Neutrophil (primary cell): ENCODE data around the gene FIBCD1.

Experiments used
- H3K27ac ChIP-seq: fragments of 200-600 bp; sonication (generic); 2 replicates; pipeline ENCODE4 v1.5.1; 2016; ENCODE audit warnings: mild to moderate bottlenecking, moderate library complexity
- H3K27me3 ChIP-seq: fragments of 200-600 bp; sonication (generic); 2 replicates; pipeline ENCODE4 v1.6.0; 2016; ENCODE audit warnings: mild to moderate bottlenecking
- H3K36me3 ChIP-seq: fragments of 200-600 bp; sonication (generic); 2 replicates; pipeline ENCODE4 v1.5.1; 2017
- H3K4me1 ChIP-seq, 2 experiments: fragments of 200-600 bp in 1 of 2; sonication (generic) in 1 of 2; 1 replicate in 1 of 2; 2 replicates in 1 of 2; pipeline versions ENCODE4 v1.5.1 to v1.6.1; 2013 to 2016; ENCODE audit warnings: low read depth in 1 of 2, low read length in 1 of 2, mild to moderate bottlenecking in 1 of 2, moderate library complexity in 1 of 2; ENCODE audit not compliant: control insufficient read depth in 1 of 2, insufficient read depth in 1 of 2
- H3K4me3 ChIP-seq, 2 experiments: fragments of 200-600 bp in 1 of 2; sonication (generic) in 1 of 2; 1 replicate in 1 of 2; 2 replicates in 1 of 2; pipeline ENCODE4 v1.5.1; 2013 to 2016; ENCODE audit warnings: low read depth in 1 of 2, low read length in 1 of 2, mild to moderate bottlenecking in 1 of 2, moderate library complexity in 1 of 2
- H3K9me3 ChIP-seq: fragments of 200-600 bp; sonication (generic); 2 replicates; pipeline ENCODE4 v1.5.1; 2016
- CTCF ChIP-seq: fragments of 200-600 bp; sonication (generic); IDR thresholded peaks from 2 replicates; pipeline ENCODE4 v1.5.1; 2016; ENCODE audit warnings: antibody characterized with exemption

The FIBCD1 gene

GRCh38 chr9:130883479-130883878 lies 55.6 kb downstream of the FIBCD1 start:
- no peak for TF ChIP-seq CTCF
- Histone ChIP-seq H3K27ac (no peak overlapping the region), H3K27me3 (no peaks in the 10 kb centered on the region), H3K4me1 (no peaks in the 10 kb centered on the region), H3K9me3 (no peaks in the 10 kb centered on the region), H3K36me3 (peaks cover 92% of the 10 kb centered on the region), H3K4me3 (no peak overlapping the region)

GRCh38 chr9:130882696-130883225 lies 56.3 kb downstream of the FIBCD1 start:
- Histone ChIP-seq H3K27ac (no peak overlapping the region), H3K4me1 (no peaks in the 10 kb centered on the region), H3K36me3 (peaks cover 90% of the 10 kb centered on the region), H3K4me3 (no peak overlapping the region), H3K9me3 (no peaks in the 10 kb centered on the region), H3K27me3 (no peaks in the 10 kb centered on the region)
- TF ChIP-seq CTCF, result no peak

GRCh38 chr9:130881516-130881915 lies 57.5 kb downstream of the FIBCD1 start:
- Histone ChIP-seq H3K4me1 (no peaks in the 10 kb centered on the region), H3K4me3 (no peak overlapping the region), H3K27ac (no peak overlapping the region), H3K36me3 (peaks cover 77% of the 10 kb centered on the region), H3K9me3 (no peaks in the 10 kb centered on the region), H3K27me3 (no peaks in the 10 kb centered on the region)
- TF ChIP-seq CTCF, result no peak

- Histone ChIP-seq H3K36me3 (peaks cover 70% of the 10 kb centered on the region), H3K27me3 (no peaks in the 10 kb centered on the region), H3K27ac (no peak overlapping the region), H3K4me1 (no peaks in the 10 kb centered on the region), H3K4me3 (no peak overlapping the region), H3K9me3 (no peaks in the 10 kb centered on the region)
- no peak for TF ChIP-seq CTCF
Observed at GRCh38 chr9:130880599-130881220, 58.3 kb downstream of the FIBCD1 start.

- no peak for TF ChIP-seq CTCF
- H3K36me3 ChIP-seq, result peaks cover 68% of the 10 kb centered on the region
- H3K27ac ChIP-seq, result no peak overlapping the region
- no peaks in the 10 kb centered on the region for H3K9me3 ChIP-seq
- no peaks in the 10 kb centered on the region for H3K4me1 ChIP-seq
- no peak overlapping the region for H3K4me3 ChIP-seq
- H3K27me3 ChIP-seq, result no peaks in the 10 kb centered on the region
Observed at GRCh38 chr9:130879863-130880411, 59.1 kb downstream of the FIBCD1 start.
